ENCODE data around the gene SLC12A7. TPM values are rescaled to one million over a fixed set of nuclear protein-coding genes. Genes with fewer than 3 reads are reported as not detected.

SLC12A7 gene
- total RNA-seq, 1 experiment from 2014 or later: 30.8 TPM

- H3K9ac ChIP-seq (ENCODE audit: extremely low read depth, insufficient read length, low read length): no peak overlapping the region
- H3K36me3 Mint-ChIP-seq (ENCODE audit: insufficient read depth in 1 of 3, low read depth in 3 of 3): peaks cover 0 to 2% (median 0%) of the 10 kb centered on the region in 3 experiments; a peak in 5 of 7 replicates
- no peak overlapping the region for H3K18ac ChIP-seq (ENCODE audit: insufficient read length, low read depth, low read length)
- no peak overlapping the region for H3K4me3 Mint-ChIP-seq
- H2BK15ac ChIP-seq (ENCODE audit: low read depth, low read length): no peak overlapping the region
- no peak overlapping the region for H2BK20ac ChIP-seq (ENCODE audit: low read depth, low read length, poor library complexity, severe bottlenecking)
- H3K9me3 Mint-ChIP-seq: peaks cover under 1 to 1% of the 10 kb centered on the region in 2 experiments
- no CpG with 5 or more reads among the region's 28 CpGs for WGBS (ENCODE audit: extremely low coverage, insufficient read length, low lambda C conversion rate)
- no peak overlapping the region for H4K91ac ChIP-seq (ENCODE audit: insufficient read length, low read depth, low read length)
- H3K4ac ChIP-seq (ENCODE audit: low read depth, low read length): no peak overlapping the region
- H3K23ac ChIP-seq (ENCODE audit: insufficient read length, low read depth, low read length): no peak overlapping the region
- no peaks in the 10 kb centered on the region for H3K79me1 ChIP-seq (ENCODE audit: insufficient read depth, low read depth, low read length, poor library complexity, severe bottlenecking)
- no peak overlapping the region for H2BK120ac ChIP-seq (ENCODE audit: low read depth, low read length, poor library complexity, severe bottlenecking)
- H3K56ac ChIP-seq (ENCODE audit: insufficient read length, low read depth, low read length): no peak overlapping the region
- no peak overlapping the region for H3K4me2 ChIP-seq (ENCODE audit: insufficient read depth, insufficient read length, low read length)
- H2BK5ac ChIP-seq (ENCODE audit: insufficient read length, low read length): no peak overlapping the region
- no peaks in the 10 kb centered on the region for H4K20me1 ChIP-seq (ENCODE audit: control insufficient read depth, insufficient read depth, insufficient read length)
- no peaks in the 10 kb centered on the region for H3K79me2 ChIP-seq (ENCODE audit: insufficient read depth, low read length)
- no peak overlapping the region for H3T11ph ChIP-seq (ENCODE audit: low read length)
- no peak overlapping the region for H2AK5ac ChIP-seq (ENCODE audit: insufficient read length, low read length)
- no peak overlapping the region; the same call in 1 of the 2 replicates for H3K14ac ChIP-seq (ENCODE audit: insufficient read depth, low read length)
- no peak overlapping the region for H4K5ac ChIP-seq (ENCODE audit: insufficient read length, low read depth, low read length)
- H3K4me1 Mint-ChIP-seq: peaks cover 15 to 30% of the 10 kb centered on the region in 2 experiments
- no peak for TF ChIP-seq CTCF (conservative IDR thresholded peaks at IDR 0.05)
- H3K23me2 ChIP-seq (ENCODE audit: insufficient read length, low read depth, low read length, poor library complexity, severe bottlenecking): no peaks in the 10 kb centered on the region
- H3K4me1 ChIP-seq (ENCODE audit: insufficient read depth, low read length): no peaks in the 10 kb centered on the region
- no peak overlapping the region for H2AFZ ChIP-seq (ENCODE audit: low read length)
- no peak overlapping the region for H2BK12ac ChIP-seq (ENCODE audit: insufficient read length, low read depth, low read length)
- no peak overlapping the region for H3K27ac Mint-ChIP-seq
- H3K27me3 Mint-ChIP-seq (ENCODE audit: low read depth): peaks cover 17% of the 10 kb centered on the region
- H4K8ac ChIP-seq (replicated peaks; ENCODE audit: insufficient read length, low read depth, low read length): no peak overlapping the region
- no peaks in the 10 kb centered on the region for H3K9me3 ChIP-seq (ENCODE audit: control insufficient read depth, low read depth, low read length)
- no peak for DNase-seq
- no peak overlapping the region for H3K27ac ChIP-seq (ENCODE audit: insufficient read length, low read depth, low read length)
- no peaks in the 10 kb centered on the region for H3K27me3 ChIP-seq (ENCODE audit: insufficient read depth, low read length)
Observed at GRCh38 chr5:1119312-1119831, 7.5 kb upstream of the SLC12A7 start.

Measured in H9 (cell line).